DOHH2 (cell line): Measurements from ENCODE around the gene HOXC12.

ENCODE experiments used
- H3F3A ChIP-seq: fragments of 200-600 bp; sonication (generic), shearing (Covaris generic); 2 replicates; pipeline ENCODE4 v1.6.0; 2016; ENCODE audit warnings: antibody characterized with exemption, mild to moderate bottlenecking; ENCODE audit not compliant: control insufficient read depth, insufficient read depth
- H3K27ac ChIP-seq: fragments of 200-600 bp; sonication (generic); 2 replicates; pipeline ENCODE4 v1.5.1; 2014; ENCODE audit warnings: low read depth, mild to moderate bottlenecking, low read length, moderate library complexity
- H3K27me3 ChIP-seq: fragments of 200-600 bp; sonication (generic); 2 replicates; pipeline ENCODE4 v1.6.1; 2014; ENCODE audit warnings: mild to moderate bottlenecking, low read length, mixed read lengths; ENCODE audit not compliant: control insufficient read depth
- H3K36me3 ChIP-seq: fragments of 200-600 bp; sonication (generic); 2 replicates; pipeline ENCODE4 v1.6.1; 2014; ENCODE audit warnings: mild to moderate bottlenecking, low read length, moderate library complexity, mixed read lengths; ENCODE audit not compliant: control insufficient read depth
- H3K4me1 ChIP-seq: fragments of 200-600 bp; sonication (generic); 2 replicates; pipeline ENCODE4 v1.6.1; 2014; ENCODE audit warnings: mild to moderate bottlenecking, low read length, mixed read lengths; ENCODE audit not compliant: control insufficient read depth
- H3K4me2 ChIP-seq: fragments of 200-600 bp; sonication (generic); 2 replicates; pipeline ENCODE4 v1.6.0; 2014; ENCODE audit warnings: mild to moderate bottlenecking, low read length, moderate library complexity
- H3K4me3 ChIP-seq: fragments of 200-600 bp; sonication (generic); 2 replicates; pipeline ENCODE4 v1.5.1; 2014; ENCODE audit warnings: mild to moderate bottlenecking, low read length, mixed read lengths
- H3K79me2 ChIP-seq: fragments of 200-600 bp; sonication (generic); 2 replicates; pipeline ENCODE4 v1.6.1; 2014; ENCODE audit warnings: mild to moderate bottlenecking, low read length, mixed read lengths; ENCODE audit not compliant: control insufficient read depth
- H3K9me2 ChIP-seq: fragments of 200-600 bp; sonication (generic); replicated peaks from 2 replicates; pipeline ENCODE4 v1.6.1; 2014; ENCODE audit warnings: mild to moderate bottlenecking, low read length, mixed read lengths; ENCODE audit not compliant: control insufficient read depth
- H3K9me3 ChIP-seq: fragments of 200-600 bp; sonication (generic); 2 replicates; pipeline ENCODE4 v1.6.1; 2014; ENCODE audit warnings: antibody characterized with exemption, low read length, mixed read lengths; ENCODE audit not compliant: control insufficient read depth, insufficient read depth
- H4K20me1 ChIP-seq: fragments of 200-600 bp; sonication (generic); 2 replicates; pipeline ENCODE4 v1.6.0; 2014; ENCODE audit warnings: low read depth, mild to moderate bottlenecking, antibody characterized with exemption, low read length, moderate library complexity; ENCODE audit not compliant: control insufficient read depth, insufficient read depth
- CTCF ChIP-seq: fragments of 200-600 bp; sonication (generic); IDR thresholded peaks from one replicate; pipeline ENCODE4 v1.5.1; 2014; ENCODE audit warnings: antibody characterized with exemption, mild to moderate bottlenecking, low read depth, low read length; ENCODE audit not compliant: poor library complexity, severe bottlenecking
- EZH2phosphoT487 ChIP-seq: fragments of 200-600 bp; sonication (generic); IDR thresholded peaks from 2 replicates; pipeline ENCODE4 v1.6.1; 2017; ENCODE audit warnings: borderline replicate concordance, mild to moderate bottlenecking, antibody characterized with exemption, low read length, moderate library complexity, mixed read lengths

The HOXC12 gene

GRCh38 chr12:53963434-53964314 lies 9.0 kb downstream of the HOXC12 start:
- Histone ChIP-seq H3K4me1 (peaks cover 7% of the 10 kb centered on the region), H3F3A (no peaks in the 10 kb centered on the region), H3K79me2 (no peaks in the 10 kb centered on the region), H3K9me3 (no peaks in the 10 kb centered on the region), H3K36me3 (no peaks in the 10 kb centered on the region), H3K9me2 (no peaks in the 10 kb centered on the region), H3K27me3 (peaks cover 66% of the 10 kb centered on the region), H3K4me2 (no peak overlapping the region), H3K27ac (no peak overlapping the region), H3K4me3 (no peak overlapping the region), H4K20me1 (no peaks in the 10 kb centered on the region)
- TF ChIP-seq CTCF (no peak), EZH2phosphoT487 (no peak)

GRCh38 chr12:53964315-53964713 lies 9.6 kb downstream of the HOXC12 start:
- no peak for TF ChIP-seq CTCF
- no peak for TF ChIP-seq EZH2phosphoT487
- H3K4me1 ChIP-seq, result peaks cover 7% of the 10 kb centered on the region
- no peaks in the 10 kb centered on the region for H3K36me3 ChIP-seq
- no peak overlapping the region for H3K4me2 ChIP-seq
- H3K27me3 ChIP-seq, result peaks cover 69% of the 10 kb centered on the region
- H3F3A ChIP-seq, result no peaks in the 10 kb centered on the region
- no peaks in the 10 kb centered on the region for H3K79me2 ChIP-seq
- no peaks in the 10 kb centered on the region for H4K20me1 ChIP-seq
- H3K9me2 ChIP-seq, result no peaks in the 10 kb centered on the region
- H3K4me3 ChIP-seq, result no peak overlapping the region
- H3K27ac ChIP-seq, result no peak overlapping the region
- no peaks in the 10 kb centered on the region for H3K9me3 ChIP-seq

- H3F3A ChIP-seq, result no peaks in the 10 kb centered on the region
- peaks cover 7% of the 10 kb centered on the region for H3K4me1 ChIP-seq
- H3K9me2 ChIP-seq, result no peaks in the 10 kb centered on the region
- no peak overlapping the region for H3K27ac ChIP-seq
- H3K9me3 ChIP-seq, result no peaks in the 10 kb centered on the region
- H3K4me3 ChIP-seq, result no peak overlapping the region
- H3K79me2 ChIP-seq, result no peaks in the 10 kb centered on the region
- no peaks in the 10 kb centered on the region for H3K36me3 ChIP-seq
- no peaks in the 10 kb centered on the region for H4K20me1 ChIP-seq
- peaks cover 76% of the 10 kb centered on the region for H3K27me3 ChIP-seq
- no peak overlapping the region for H3K4me2 ChIP-seq
- TF ChIP-seq EZH2phosphoT487 (no peak), CTCF (no peak)
Observed at GRCh38 chr12:53965281-53966084, 10.8 kb downstream of the HOXC12 start.
